ENCODE results near the gene STAC3. TPM values are rescaled to one million over a fixed set of nuclear protein-coding genes. Genes with fewer than 3 reads are reported as not detected.

The STAC3 gene
- total RNA-seq, 2 donors from 2014 or later = 0.78 to 2.0 TPM

DNA sequence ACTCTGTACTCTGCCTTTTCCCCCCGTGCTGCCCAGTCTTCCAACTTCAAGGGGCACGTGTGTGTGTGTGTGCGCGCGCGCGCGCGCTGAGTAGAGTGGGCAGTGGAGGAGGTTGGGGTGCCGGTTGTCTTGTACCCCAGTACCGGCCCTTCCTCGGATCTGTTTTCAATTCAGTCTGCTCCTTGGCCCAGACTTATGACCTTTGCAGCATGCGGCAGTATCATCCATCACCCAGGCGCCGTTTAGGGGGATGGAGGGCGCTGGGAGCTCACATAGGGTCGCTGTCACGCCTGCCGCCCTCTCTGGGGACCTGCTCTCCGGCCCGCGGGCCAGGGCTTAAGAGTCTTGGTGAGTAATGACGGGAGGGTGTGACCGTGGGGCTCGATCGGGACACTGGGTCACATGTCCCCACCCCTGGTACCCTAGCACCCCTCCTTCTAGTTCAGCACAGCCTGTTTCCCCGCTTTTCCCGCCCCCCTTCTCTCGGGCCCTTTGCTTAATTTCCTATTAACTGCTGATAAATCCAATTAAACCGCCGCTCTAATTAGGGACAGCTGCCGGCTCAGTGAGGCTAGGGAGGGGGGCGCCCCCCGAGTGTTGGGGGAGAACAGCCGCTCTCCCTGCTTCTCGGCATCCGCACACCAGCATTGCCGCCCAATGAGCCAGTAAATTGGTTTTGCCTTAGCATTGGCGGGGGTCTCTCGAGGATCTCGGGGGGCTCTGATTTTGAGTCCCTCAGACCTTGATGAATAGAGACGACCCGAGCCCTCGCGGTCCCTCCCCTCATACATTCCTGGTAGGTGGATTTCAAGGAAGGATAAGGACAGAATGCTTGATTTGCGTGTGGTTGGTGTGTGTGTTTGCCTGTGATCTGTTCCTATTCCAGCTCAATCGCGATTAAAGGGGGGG is 9.3 kb downstream of the STAC3 start:
- Histone ChIP-seq H3K4me1 (peaks cover 61% of the 10 kb centered on the region), H3K27ac (no peak overlapping the region), H3K36me3 (replicated peaks in 1 of 2; ENCODE audit: insufficient read depth in 1 of 2, low read depth in 2 of 2) (no peaks in the 10 kb centered on the region), H3K27me3 (peaks cover 0 to 22% of the 10 kb centered on the region in 2 donors), H3K9me3 (no peaks in the 10 kb centered on the region), H3K4me3 (no peak overlapping the region)
- 14 to 22% methylated on average over 29 to 46 of the region's 48 CpGs for WGBS, 2 donors
- TF ChIP-seq POLR2A (IDR thresholded peaks at IDR 0.05) = no peak
- TF ChIP-seq, protein P1, sequence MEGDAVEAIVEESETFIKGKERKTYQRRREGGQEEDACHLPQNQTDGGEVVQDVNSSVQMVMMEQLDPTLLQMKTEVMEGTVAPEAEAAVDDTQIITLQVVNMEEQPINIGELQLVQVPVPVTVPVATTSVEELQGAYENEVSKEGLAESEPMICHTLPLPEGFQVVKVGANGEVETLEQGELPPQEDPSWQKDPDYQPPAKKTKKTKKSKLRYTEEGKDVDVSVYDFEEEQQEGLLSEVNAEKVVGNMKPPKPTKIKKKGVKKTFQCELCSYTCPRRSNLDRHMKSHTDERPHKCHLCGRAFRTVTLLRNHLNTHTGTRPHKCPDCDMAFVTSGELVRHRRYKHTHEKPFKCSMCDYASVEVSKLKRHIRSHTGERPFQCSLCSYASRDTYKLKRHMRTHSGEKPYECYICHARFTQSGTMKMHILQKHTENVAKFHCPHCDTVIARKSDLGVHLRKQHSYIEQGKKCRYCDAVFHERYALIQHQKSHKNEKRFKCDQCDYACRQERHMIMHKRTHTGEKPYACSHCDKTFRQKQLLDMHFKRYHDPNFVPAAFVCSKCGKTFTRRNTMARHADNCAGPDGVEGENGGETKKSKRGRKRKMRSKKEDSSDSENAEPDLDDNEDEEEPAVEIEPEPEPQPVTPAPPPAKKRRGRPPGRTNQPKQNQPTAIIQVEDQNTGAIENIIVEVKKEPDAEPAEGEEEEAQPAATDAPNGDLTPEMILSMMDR (IDR thresholded peaks at IDR 0.05) = no peak
- DNase-seq = no peak
- ATAC-seq = no peak
- intact Hi-C loops (cut with DNase I) = no loop called here

DNA sequence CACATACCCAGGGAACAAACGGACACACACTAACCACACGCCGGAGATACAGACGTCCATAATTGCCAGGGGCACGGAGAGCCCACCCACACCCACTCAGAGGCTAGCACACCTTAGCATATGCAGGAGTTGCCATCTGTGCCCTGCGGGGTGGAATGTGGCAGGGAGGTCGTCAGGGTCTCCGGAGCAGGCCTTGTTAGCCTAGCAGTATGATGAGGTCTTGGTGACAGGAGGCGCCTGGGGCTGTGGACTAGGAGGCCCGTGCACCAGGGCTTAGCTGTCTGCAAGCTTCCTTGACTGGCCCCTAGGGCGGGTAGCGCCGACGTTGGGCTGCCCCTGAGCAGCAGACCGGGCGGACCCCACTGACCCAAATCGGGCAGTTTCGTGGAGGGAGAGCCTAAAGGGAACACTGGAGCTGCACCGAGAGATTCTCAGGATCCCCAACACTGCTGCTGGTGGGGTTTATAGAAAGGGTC is 10.0 kb downstream of the STAC3 start:
- Histone ChIP-seq H3K27ac (no peak overlapping the region), H3K4me3 (no peak overlapping the region), H3K36me3 (replicated peaks in 1 of 2; ENCODE audit: insufficient read depth in 1 of 2, low read depth in 2 of 2) (no peaks in the 10 kb centered on the region), H3K4me1 (peaks cover 61% of the 10 kb centered on the region), H3K27me3 (peaks cover 0 to 22% of the 10 kb centered on the region in 2 donors), H3K9me3 (no peaks in the 10 kb centered on the region)
- 25% methylated on average over 19 of the region's 19 CpGs; no CpG with 5 or more reads in 1 of the 2 donors for WGBS, 2 donors
- intact Hi-C loops (cut with DNase I) = no loop called here
- TF ChIP-seq POLR2A (IDR thresholded peaks at IDR 0.05) = no peak
- TF ChIP-seq, protein P1 (IDR thresholded peaks at IDR 0.05) = no peak
- ATAC-seq = no peak
- no peak for DNase-seq

DNA sequence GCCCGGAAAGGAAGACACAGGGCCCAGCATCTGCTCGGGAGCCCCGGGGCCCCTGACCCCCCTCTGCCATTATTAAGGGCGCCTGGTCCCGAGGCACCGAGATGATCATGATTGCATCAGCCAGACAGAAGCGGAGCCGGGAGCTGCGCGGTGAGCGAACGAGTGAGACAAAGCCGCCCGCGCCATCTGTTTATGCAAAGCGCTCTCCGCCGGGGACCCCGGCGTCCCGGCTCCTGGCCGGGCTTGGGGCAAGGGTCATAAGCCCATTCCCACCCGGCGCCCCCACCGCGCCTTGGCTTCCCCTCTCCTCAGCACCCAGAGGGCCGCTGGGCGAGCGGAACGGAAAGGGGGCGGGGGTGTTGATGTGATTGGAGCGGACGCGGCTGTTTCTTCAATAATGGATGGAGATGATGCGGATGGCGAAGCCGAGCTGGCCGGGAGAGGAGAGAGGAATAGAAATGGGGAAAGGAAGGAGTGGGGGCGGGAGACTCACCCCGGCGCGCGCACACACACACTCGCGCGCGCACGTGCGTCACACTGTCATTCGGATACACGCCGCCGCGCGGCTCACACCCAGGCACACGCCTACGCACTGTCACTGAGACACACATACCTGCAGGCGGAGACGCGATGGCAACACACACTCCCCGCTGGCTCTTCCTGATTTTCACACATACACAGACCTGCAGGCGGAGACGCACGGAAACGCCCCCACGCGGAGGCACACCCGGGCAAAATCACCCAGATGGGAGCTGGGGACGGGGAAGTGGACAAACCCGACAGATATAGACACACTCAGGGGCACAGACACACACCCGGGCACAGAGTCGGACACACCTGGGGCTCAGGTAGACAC is 10.7 kb downstream of the STAC3 start:
- intact Hi-C loops (cut with DNase I) = no loop called here
- ATAC-seq (no peak), DNase-seq (peak; percentile 39 to 54 (median 53))
- Histone ChIP-seq H3K27ac (no peak overlapping the region), H3K4me3 (peak overlapping the region in 1 of 2 donors; percentile 33), H3K36me3 (replicated peaks in 1 of 2; ENCODE audit: insufficient read depth in 1 of 2, low read depth in 2 of 2) (no peaks in the 10 kb centered on the region), H3K9me3 (no peaks in the 10 kb centered on the region), H3K27me3 (peaks cover 0 to 22% of the 10 kb centered on the region in 2 donors), H3K4me1 (peaks cover 61% of the 10 kb centered on the region)
- TF ChIP-seq POLR2A (IDR thresholded peaks at IDR 0.05) = no peak
- TF ChIP-seq, protein P1 (IDR thresholded peaks at IDR 0.05) = peak in 3 of 7 experiments; percentile 9 to 31 (median 12)
- 0 to 2% methylated on average over 47 to 70 of the region's 72 CpGs for WGBS, 2 donors

DNA sequence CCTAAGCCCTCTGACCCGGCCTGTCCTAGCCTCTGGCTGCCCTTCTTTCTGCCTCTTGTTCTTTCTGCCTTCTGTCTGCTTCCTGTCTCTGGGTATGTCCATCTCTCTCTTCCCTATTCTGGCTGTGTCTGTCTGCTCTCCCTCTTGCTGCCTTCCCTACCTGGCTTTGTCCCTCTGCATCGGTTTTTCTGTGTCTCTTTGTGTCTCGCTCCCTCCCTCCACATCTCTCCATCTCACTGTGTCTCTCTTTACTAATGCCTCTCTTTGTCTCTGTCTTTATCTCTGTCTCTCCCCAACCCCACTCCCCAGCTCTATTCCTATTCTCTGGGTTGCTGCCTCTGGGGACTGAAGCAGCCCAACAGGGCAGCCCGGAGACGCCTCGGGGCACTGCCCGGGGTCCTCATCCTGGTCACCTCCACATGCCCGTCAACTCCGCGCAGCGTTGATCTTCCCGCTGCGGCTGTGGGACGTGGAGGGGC is 11.4 kb downstream of the STAC3 start:
- H3K27ac ChIP-seq = no peak overlapping the region
- peaks cover 0 to 22% of the 10 kb centered on the region in 2 donors for H3K27me3 ChIP-seq
- DNase-seq (no peak), ATAC-seq (no peak)
- TF ChIP-seq, protein P1 (IDR thresholded peaks at IDR 0.05) = no peak
- no peak for TF ChIP-seq POLR2A (IDR thresholded peaks at IDR 0.05)
- no peaks in the 10 kb centered on the region for H3K36me3 ChIP-seq (replicated peaks in 1 of 2; ENCODE audit: insufficient read depth in 1 of 2, low read depth in 2 of 2)
- intact Hi-C loops (cut with DNase I) = no loop called here
- 2% methylated on average over 14 of the region's 14 CpGs for WGBS, 2 donors
- no peak overlapping the region for H3K4me3 ChIP-seq
- H3K9me3 ChIP-seq = no peaks in the 10 kb centered on the region
- peaks cover 61% of the 10 kb centered on the region for H3K4me1 ChIP-seq

Data from body of pancreas (tissue), 4 donors.